ENCODE measurements around the gene TRNP1.

TRNP1 gene

GRCh38 chr1:27003745-27004470 lies 10.4 kb downstream of the TRNP1 start:
- no peak for DNase-seq

- no peak for DNase-seq
Observed at GRCh38 chr1:27004471-27005165, 11.1 kb downstream of the TRNP1 start.

- no peak for DNase-seq
Observed at GRCh38 chr1:27005166-27005530, 11.7 kb downstream of the TRNP1 start.

- DNase-seq = no peak
Observed at GRCh38 chr1:27005648-27006496, 12.4 kb downstream of the TRNP1 start.

GRCh38 chr1:27006683-27007082 lies 13.2 kb downstream of the TRNP1 start:
- DNase-seq = no peak

GRCh38 chr1:27007909-27008582 lies 14.6 kb downstream of the TRNP1 start:
- no peak for DNase-seq

- no peak for DNase-seq
Observed at GRCh38 chr1:27009601-27010197, 16.2 kb downstream of the TRNP1 start.

- DNase-seq = no peak
Observed at GRCh38 chr1:27010226-27010994, 16.9 kb downstream of the TRNP1 start.

GRCh38 chr1:27011058-27011764 lies 17.7 kb downstream of the TRNP1 start:
- no peak for DNase-seq

- no peak for DNase-seq
Observed at GRCh38 chr1:27011976-27012563, 18.6 kb downstream of the TRNP1 start.

GRCh38 chr1:27015260-27015659 lies 21.8 kb downstream of the TRNP1 start:
- peak in 1 of 2 donors; percentile 16 for DNase-seq

- no peak for DNase-seq
Observed at GRCh38 chr1:27016376-27016775, 22.9 kb downstream of the TRNP1 start.

- DNase-seq = no peak
Observed at GRCh38 chr1:27017207-27017606, 23.7 kb downstream of the TRNP1 start.

- no peak for DNase-seq
Observed at GRCh38 chr1:27018316-27018715, 24.8 kb downstream of the TRNP1 start.

- DNase-seq = no peak
Observed at GRCh38 chr1:27021354-27022031, 28.0 kb downstream of the TRNP1 start.

- DNase-seq = no peak
Observed at GRCh38 chr1:27025718-27026117, 32.2 kb downstream of the TRNP1 start.

GRCh38 chr1:27026621-27027574 lies 33.4 kb downstream of the TRNP1 start:
- DNase-seq = no peak

- DNase-seq = no peak
Observed at GRCh38 chr1:27027575-27028250, 34.2 kb downstream of the TRNP1 start.
